Smooth muscle cell (in vitro differentiated cells): ENCODE results near the gene TRPV4. TPM values are rescaled to one million over a fixed set of nuclear protein-coding genes. Genes with fewer than 3 reads are reported as not detected.
"Not testable (repeated sequence)": the region's sequence is repeated elsewhere in the genome, so short reads cannot be mapped to it uniquely, and the experiment has no call there.

Experiments
- DNase-seq: peaks from one replicate; lab custom pipeline; 2025; ENCODE audit not compliant: unreplicated experiment; lab: John Stamatoyannopoulos, UW
- H2AFZ ChIP-seq: fragments of 200-600 bp; sonication (generic); 2 replicates; pipeline ENCODE4 v1.6.0; 2016; ENCODE audit warnings: antibody characterized with exemption, low read depth, mild to moderate bottlenecking
- H3F3A ChIP-seq: fragments of 200-600 bp; sonication (generic); 2 replicates; pipeline ENCODE4 v1.6.0; 2017; ENCODE audit warnings: antibody characterized with exemption, low read depth
- H3K27ac ChIP-seq: fragments of 200-600 bp; sonication (generic); 2 replicates; pipeline ENCODE4 v1.5.1; 2016; ENCODE audit warnings: low read depth, mild to moderate bottlenecking
- H3K27me3 ChIP-seq: fragments of 200-600 bp; sonication (generic); 2 replicates; pipeline ENCODE4 v1.6.1; 2016; ENCODE audit warnings: low read depth, mild to moderate bottlenecking
- H3K36me3 ChIP-seq: fragments of 200-600 bp; sonication (generic); 2 replicates; pipeline ENCODE4 v1.5.1; 2016; ENCODE audit warnings: low read depth
- H3K4me1 ChIP-seq: fragments of 200-600 bp; sonication (generic); 2 replicates; pipeline ENCODE4 v1.5.1; 2016; ENCODE audit warnings: low read depth
- H3K4me2 ChIP-seq: fragments of 200-600 bp; sonication (generic); 2 replicates; pipeline ENCODE4 v1.6.0; 2016; ENCODE audit warnings: mild to moderate bottlenecking
- H3K4me3 ChIP-seq: fragments of 200-600 bp; sonication (generic); 2 replicates; pipeline ENCODE4 v1.5.1; 2016; ENCODE audit warnings: mild to moderate bottlenecking
- H3K79me2 ChIP-seq: fragments of 200-600 bp; sonication (generic); 2 replicates; pipeline ENCODE4 v1.6.0; 2016; ENCODE audit warnings: low read depth, mild to moderate bottlenecking
- H3K9ac ChIP-seq: fragments of 200-600 bp; sonication (generic); 2 replicates; pipeline ENCODE4 v1.6.0; 2016; ENCODE audit warnings: low read depth
- H3K9me3 ChIP-seq: fragments of 200-600 bp; sonication (generic); replicated peaks from 2 replicates; pipeline ENCODE4 v1.5.1; 2016; ENCODE audit warnings: low read depth
- H4K20me1 ChIP-seq: fragments of 200-600 bp; sonication (generic); 2 replicates; pipeline ENCODE4 v1.6.0; 2016; ENCODE audit warnings: low read depth
- WGBS: methylation state at CpG from one replicate; pipeline ENCODE4 v1.1.7; 2016; ENCODE audit warnings: low lambda C conversion rate; 5-methylcytosine and 5-hydroxymethylcytosine counted together
- polyA plus RNA-seq: library from polyadenylated mRNA; unstranded; fragments of >200 nt; fragmentation: Nextera tagmentation; extraction: Ambion mirVana; gene quantifications from 2 replicates; pipeline ENCODE4 v1.2.1, GENCODE V29; 2016
- total RNA-seq: library from RNA; depleted of rRNA; stranded (reverse); fragments of >200 nt; gene quantifications from 2 replicates; pipeline ENCODE4 v1.2.3, GENCODE V29; 2014
- TF ChIP-seq, protein P1 (sequence below): fragments of 200-600 bp; sonication (generic); IDR thresholded peaks from 2 replicates; pipeline ENCODE4 v1.5.1; 2017; ENCODE audit warnings: borderline replicate concordance, mild to moderate bottlenecking, antibody characterized with exemption; ENCODE audit not compliant: insufficient read depth, poor library complexity, severe bottlenecking

Gene TRPV4
- total and polyA plus RNA-seq, 2 experiments from 2014 or later = 1.5 to 1.9 TPM

DNA sequence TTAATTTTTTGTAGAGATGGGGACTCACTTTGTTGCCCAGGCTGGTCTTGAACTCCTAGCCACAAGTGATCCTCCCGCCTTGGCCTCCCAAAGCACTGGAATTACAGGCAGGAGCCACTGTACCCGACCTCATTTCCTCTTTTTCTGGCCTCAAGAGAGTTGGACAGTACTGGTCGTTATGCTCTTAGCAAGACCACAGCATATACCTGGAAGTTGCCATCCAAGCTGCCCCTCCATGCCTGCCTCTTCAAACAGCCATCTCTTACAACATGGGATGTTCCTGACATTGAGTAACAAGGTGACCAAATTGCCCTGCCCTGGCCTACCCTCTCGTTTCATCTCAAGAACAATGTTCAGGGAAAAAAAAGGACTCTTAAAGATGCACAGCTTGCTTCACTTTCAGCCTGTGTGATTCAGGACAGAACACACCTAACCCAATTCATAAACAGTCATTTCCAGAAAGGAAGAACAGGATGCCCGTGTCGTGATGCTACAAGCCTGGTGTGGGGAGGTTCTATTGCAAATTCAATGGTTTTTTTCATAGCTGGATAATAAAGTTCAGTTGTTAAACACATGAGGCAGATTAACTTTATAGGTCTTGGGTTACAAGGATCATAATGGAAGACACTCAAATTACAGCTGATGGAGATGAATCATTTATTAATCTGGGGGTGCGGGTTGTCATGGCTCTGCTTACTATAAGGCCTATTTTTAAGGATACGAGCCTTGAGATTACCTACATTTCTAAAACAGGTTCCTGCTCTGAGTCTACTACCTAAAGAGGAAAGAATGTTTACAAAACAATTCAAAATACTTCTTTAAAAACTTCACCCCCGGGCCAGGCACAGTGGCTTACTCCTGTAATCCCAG is 35.2 kb upstream of the TRPV4 start:
- H4K20me1 ChIP-seq = peaks cover 92% of the 10 kb centered on the region
- no peaks in the 10 kb centered on the region for H3F3A ChIP-seq
- H3K4me1 ChIP-seq = no peaks in the 10 kb centered on the region
- WGBS = 87% methylated on average over 9 of the region's 9 CpGs
- H2AFZ ChIP-seq = no peak overlapping the region
- DNase-seq = no peak
- H3K4me2 ChIP-seq = no peak overlapping the region
- H3K27ac ChIP-seq = no peak overlapping the region
- no peak overlapping the region for H3K9ac ChIP-seq
- no peaks in the 10 kb centered on the region for H3K36me3 ChIP-seq
- H3K9me3 ChIP-seq = no peaks in the 10 kb centered on the region
- TF ChIP-seq, protein P1, sequence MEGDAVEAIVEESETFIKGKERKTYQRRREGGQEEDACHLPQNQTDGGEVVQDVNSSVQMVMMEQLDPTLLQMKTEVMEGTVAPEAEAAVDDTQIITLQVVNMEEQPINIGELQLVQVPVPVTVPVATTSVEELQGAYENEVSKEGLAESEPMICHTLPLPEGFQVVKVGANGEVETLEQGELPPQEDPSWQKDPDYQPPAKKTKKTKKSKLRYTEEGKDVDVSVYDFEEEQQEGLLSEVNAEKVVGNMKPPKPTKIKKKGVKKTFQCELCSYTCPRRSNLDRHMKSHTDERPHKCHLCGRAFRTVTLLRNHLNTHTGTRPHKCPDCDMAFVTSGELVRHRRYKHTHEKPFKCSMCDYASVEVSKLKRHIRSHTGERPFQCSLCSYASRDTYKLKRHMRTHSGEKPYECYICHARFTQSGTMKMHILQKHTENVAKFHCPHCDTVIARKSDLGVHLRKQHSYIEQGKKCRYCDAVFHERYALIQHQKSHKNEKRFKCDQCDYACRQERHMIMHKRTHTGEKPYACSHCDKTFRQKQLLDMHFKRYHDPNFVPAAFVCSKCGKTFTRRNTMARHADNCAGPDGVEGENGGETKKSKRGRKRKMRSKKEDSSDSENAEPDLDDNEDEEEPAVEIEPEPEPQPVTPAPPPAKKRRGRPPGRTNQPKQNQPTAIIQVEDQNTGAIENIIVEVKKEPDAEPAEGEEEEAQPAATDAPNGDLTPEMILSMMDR = no peak
- no peaks in the 10 kb centered on the region for H3K27me3 ChIP-seq
- no peak overlapping the region for H3K4me3 ChIP-seq
- H3K79me2 ChIP-seq = no peaks in the 10 kb centered on the region

DNA sequence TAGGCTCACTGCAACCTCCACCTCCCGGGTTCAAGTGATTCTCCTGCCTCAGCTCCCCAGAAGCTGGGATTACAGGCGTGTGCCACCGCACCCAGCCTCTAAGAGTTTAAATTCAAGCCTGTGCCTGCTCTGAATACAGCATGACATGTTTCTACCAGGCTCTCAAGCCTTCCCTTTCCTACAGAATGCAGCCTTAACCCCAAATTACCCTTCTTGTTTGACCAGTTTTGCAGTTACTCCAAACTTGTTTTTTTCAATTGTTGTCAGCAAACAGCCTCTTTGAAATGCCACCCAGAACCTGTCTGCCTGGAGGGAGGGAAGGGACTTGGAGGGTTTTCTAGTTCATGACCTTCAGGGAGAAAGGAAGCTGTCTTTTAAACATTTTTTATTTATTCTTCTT is 31.7 kb upstream of the TRPV4 start:
- peaks cover 3% of the 10 kb centered on the region for H3K79me2 ChIP-seq

DNA sequence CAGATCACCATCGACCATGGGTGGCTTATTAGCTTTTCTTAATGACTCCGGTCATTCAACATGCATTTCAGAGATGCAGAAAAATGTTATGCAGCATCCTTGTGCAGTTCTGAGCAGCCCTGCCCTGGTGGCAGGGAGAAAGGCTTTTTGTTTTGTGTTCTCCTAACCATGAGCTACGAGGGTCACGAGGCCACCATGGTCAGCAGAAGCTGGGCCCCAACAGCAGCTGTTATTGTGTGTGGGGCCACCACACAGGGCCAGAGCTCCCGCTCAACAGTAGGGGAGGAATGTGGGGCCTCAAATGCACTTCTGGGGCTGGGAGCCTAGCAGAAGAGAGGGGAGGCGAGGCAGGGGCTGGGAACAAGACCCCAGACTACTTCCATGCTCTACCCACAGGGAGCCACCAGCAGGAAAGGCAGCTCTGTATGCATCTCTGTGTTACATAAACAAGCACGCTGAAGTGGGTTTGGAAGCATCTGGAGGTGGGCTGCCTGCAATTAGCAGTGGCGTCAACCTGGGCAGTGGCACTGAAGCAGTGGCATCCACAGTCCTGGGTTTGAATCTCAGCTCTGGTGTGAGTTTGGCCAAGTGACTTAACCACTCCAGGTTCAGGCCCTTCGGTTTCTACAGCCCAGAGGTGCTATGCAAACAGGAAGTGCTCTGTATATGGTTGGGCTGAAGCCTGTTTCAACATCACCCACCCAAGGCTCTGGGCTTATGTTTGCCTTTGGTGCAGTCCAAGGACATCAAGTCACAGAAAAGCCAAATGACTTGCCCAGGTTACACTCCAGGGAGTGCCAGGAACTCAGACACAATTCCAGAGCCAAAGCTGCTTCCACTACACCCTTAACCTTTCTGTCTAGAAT is 30.9 kb upstream of the TRPV4 start:
- no peak overlapping the region for H3K4me3 ChIP-seq
- no peak overlapping the region for H3K9ac ChIP-seq
- H3F3A ChIP-seq = no peaks in the 10 kb centered on the region
- peaks cover 82% of the 10 kb centered on the region for H4K20me1 ChIP-seq
- no peaks in the 10 kb centered on the region for H3K4me1 ChIP-seq
- DNase-seq = no peak
- H3K4me2 ChIP-seq = no peak overlapping the region
- H3K79me2 ChIP-seq = peaks cover 3% of the 10 kb centered on the region
- 82% methylated on average over 9 of the region's 9 CpGs for WGBS
- no peaks in the 10 kb centered on the region for H3K36me3 ChIP-seq
- H2AFZ ChIP-seq = no peak overlapping the region
- H3K27me3 ChIP-seq = no peaks in the 10 kb centered on the region
- no peaks in the 10 kb centered on the region for H3K9me3 ChIP-seq
- TF ChIP-seq, protein P1 = no peak
- H3K27ac ChIP-seq = peak overlapping the region; percentile 24

More for the DNA sequence above, 31.7 kb upstream of the TRPV4 start:
- Histone ChIP-seq H3K9ac (no peak overlapping the region), H3K4me2 (no peak overlapping the region), H4K20me1 (peaks cover 89% of the 10 kb centered on the region), H2AFZ (no peak overlapping the region), H3K4me3 (no peak overlapping the region), H3F3A (no peaks in the 10 kb centered on the region), H3K27me3 (no peaks in the 10 kb centered on the region), H3K36me3 (no peaks in the 10 kb centered on the region), H3K9me3 (no peaks in the 10 kb centered on the region), H3K4me1 (no peaks in the 10 kb centered on the region), H3K27ac (peak overlapping the region; percentile 24)
- 59% methylated on average over 3 of the region's 3 CpGs for WGBS
- TF ChIP-seq, protein P1 = no peak
- no peak for DNase-seq

DNA sequence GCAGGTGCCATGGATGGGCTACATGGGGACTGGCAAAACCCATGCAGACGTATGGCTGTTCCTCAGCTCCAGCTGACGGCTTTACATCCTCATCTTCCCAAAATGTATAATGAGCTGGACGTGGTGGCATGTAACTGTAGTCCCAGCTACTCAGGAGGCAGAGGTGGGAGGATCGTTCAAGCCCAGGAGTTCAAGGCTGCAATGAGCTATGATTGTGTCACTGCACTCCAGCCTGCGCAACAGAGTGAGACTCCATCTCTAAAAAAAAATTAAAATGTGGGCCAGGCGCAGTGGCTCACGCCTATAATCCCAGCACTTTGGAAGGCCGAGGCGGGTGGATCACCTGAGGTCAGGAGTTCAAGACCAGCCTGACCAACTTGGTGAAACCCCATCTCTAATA is 29.3 kb upstream of the TRPV4 start:
- H3K4me3 ChIP-seq, H3K79me2 ChIP-seq, H2AFZ ChIP-seq, H3F3A ChIP-seq, H3K36me3 ChIP-seq, H3K4me2 ChIP-seq, H3K9ac ChIP-seq, H3K27ac ChIP-seq, H3K27me3 ChIP-seq, H3K9me3 ChIP-seq, DNase-seq, H3K4me1 ChIP-seq: not testable (repeated sequence)
- H4K20me1 ChIP-seq = peaks cover 68% of the 10 kb centered on the region
- WGBS = 94% methylated on average over 9 of the region's 9 CpGs
